GM18873 (cell line): ENCODE data around the gene ABLIM2.

Source experiments
- ATAC-seq: cut with Tn5 transposase; IDR thresholded peaks from one replicate; pipeline ENCODE4 v1.9.1; 2021; ENCODE audit warnings: mild to moderate bottlenecking, moderate library complexity, moderate number of reproducible peaks; ENCODE audit not compliant: unreplicated experiment, low FRiP score

ABLIM2 gene

DNA sequence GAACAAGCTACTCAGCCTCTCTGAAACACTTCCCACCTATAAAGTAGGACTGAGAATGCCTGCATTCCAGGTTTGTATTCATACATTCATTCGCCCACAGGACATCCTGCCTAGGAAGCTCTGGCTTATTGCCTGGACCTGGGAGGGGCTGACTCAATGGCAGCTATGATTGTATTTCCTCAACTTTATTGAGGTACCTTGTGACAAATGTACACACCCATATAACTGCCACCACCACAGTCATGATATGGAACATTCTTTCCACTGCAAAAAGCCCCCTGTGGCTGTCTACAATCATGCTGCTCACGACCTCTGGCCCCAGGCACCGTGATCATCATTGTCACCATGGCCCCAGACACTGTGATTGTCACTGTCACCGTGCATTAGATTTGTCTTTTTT lies 68.3 kb downstream of the ABLIM2 start:
- ATAC-seq: no peak

DNA sequence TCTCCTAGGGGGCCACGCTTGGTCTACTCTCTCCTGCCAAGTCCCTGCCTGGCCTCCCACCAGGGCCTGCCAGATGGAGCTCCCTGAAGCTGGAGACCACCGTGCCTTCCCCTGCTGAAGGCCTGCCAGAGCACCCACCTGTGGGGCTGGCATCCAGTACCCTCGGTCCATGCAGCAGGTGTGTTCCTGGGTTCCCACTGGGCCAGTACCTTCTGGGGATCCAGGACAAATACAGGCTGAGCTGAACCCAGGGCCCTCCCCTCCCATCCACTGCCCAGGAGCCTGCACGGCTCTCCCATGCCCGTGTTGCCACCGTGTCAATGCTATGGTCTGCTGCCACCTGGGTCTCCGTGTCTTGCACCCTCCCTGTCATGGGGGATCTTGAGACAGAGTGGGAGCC lies 68.8 kb downstream of the ABLIM2 start:
- ATAC-seq: no peak

DNA sequence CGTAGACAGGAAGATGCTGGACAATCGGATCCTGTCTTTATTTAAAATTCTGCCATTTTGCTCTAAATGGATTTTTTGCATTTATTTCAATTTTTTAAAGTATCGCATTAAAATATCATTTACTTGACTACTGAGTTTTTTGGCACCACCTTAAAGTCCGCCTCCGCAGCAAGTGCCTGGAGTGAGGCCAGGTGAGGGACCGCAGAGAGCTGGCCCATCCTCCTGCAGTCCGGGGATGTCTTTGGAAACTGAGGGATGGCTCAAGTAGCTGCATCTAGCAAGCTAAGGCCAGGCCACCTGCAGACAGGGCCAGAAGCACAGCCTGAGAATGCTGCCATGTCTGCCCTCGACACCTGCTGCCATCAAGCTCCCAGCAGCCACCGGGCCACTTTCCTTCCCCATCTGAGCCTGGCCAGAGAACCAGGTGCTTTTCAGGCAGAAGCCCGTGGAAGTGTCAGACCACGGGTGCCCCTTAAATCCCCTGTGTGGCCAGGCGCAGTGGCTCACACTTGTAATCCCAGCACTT lies 69.6 kb downstream of the ABLIM2 start:
- no peak for ATAC-seq

DNA sequence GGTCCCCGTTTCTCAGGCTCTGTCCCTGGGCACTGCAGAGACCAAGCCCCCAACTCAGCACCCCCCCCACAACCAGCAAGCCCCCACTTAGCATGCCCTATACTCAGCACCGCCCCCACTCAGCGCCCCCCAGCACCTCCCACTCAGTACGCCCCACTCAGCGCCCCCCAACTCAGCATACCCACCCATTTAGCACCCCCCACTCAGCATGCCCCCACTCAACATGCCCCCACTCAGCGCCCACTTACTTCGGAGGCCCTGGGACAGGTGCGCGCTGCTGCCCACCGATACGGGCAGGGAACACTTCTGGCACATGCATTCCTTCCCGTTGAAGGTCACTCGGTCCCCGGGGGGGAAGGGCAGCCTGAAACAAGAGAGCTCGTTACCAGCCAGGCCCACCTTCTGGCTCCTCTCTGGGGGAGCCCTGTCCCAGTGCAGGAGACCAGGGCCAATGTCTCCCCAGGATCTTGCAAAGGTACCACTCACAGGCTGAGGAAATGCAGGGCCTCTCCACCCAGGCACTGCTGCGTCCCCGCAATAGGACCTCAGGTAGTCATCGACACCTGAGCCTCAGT lies 70.6 kb downstream of the ABLIM2 start:
- no peak for ATAC-seq

DNA sequence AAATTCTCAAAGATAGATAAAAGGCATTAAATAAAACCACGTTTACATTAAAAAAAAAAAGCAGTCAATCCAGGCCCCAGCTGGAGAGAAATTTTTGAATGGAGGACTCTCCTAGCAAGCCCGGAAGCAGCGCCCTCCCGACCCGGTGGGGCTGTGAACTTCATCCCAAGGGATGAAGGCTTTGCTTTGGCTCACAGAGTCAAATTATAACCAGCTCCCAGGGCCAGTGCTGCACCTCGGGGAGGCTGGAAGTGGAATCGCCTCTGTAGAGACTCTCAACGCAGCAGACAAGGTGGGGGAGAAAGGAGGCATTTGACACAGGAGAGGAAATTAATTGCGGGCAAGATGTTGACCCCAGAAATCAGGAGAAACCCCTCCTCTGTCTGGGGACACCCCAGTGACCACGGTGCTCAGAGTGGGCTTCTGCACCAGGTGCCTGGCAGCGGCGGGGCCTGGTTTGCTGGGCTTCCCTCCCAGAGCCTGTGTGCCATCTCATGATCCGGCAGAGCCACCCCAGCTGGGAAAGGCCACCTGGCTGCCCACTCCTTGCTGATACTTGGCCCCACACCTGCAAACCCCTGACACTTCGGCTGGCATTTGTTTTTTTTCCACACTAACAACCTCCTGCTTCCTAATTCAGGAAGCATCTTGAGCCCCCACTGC lies 71.7 kb downstream of the ABLIM2 start:
- no peak for ATAC-seq

DNA sequence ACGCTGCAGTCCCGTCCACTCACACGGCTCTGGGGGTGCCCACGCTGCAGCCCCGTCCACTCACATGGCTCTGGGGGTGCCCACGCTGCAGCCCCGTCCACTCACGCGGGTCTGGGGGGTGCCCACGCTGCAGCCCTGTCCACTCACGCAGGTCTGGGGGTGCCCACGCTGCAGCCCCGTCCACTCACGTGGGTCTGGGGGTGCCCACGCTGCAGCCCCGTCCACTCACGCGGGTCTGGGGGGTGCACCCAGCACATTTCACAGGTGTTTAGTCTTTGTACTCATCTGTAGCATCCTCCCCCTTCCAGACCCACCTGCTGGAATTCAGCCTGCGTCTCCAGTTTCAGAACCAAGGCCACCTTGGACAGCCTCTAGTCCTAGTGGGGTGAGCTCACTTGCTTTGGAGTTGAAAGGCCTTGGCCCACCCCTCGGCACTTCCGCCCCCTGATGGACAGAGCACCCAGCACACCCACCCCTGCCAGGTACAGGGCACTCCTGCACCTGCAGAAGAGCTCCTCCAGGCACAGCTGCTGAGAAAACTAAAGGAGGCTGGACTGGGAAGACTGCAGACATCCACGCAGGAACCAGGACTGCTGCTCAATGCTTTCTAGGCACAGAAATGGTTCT lies 73.0 kb downstream of the ABLIM2 start:
- no peak for ATAC-seq

DNA sequence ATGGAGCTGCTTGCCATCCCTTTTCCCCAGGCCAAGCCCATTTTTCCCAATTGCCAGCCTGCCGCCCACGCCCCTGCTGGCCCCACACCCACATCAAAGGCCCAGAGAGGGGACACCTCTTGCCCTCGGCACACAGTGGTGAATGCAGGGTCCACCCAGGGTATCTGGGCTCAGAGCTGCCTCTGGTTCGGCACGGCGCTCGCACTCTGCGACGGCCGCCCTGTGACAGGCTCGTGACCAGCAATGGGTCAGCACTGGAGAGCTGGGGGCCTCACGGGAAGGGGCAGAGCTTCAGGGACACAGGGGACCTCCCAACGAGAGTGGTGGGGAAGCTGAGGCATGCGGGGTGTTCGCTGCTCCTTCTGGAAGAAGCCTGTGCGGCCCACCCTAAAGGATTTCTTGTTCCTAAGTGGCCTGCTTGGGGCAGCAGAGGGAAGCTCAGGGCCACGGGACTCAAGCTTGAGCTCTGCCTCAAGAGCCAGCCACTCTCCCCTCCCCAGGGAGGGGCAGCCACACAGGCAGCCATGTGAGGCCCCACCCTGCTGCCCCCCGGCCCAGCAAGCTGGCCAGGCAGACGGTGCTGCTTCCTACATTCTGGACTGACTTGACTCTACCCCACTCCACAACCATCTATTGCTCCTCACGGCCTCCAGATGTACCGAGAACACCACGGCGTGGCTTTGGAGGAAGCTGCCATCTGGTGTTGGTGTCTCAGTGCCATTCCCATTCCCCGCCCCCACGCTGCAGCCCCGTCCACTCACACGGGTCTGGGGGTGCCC lies 73.7 kb downstream of the ABLIM2 start:
- no peak for ATAC-seq

DNA sequence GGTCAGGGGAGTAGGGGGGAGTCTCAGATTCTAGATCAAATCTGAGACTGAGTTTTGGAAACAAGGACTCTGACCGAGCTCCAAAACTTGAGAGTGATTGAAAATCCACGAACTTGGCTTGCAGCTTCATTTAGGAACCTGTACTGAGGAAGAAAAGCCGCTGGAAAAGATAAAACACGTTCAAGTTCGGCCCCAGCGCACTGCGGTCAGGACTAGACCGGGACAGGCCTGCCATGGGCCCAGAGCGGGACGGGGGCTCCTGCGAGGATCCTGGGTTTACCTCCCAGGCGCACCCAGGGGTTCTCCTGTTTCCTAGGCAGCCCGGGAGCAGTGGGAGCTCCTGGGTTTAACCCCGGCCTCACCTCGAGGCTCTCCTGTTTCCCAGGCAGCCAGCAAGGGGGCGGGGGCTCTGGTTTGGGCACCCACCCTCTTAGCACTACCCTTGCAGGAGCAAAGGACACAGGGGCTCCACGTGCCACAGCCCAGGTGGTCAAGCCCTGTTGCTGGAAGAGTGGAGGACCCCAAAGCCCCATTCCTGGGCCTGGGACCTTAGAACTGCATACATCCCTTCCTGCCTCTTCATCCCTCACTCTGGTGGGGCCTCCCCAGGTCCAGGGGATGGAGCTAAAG lies 74.5 kb downstream of the ABLIM2 start:
- no peak for ATAC-seq

DNA sequence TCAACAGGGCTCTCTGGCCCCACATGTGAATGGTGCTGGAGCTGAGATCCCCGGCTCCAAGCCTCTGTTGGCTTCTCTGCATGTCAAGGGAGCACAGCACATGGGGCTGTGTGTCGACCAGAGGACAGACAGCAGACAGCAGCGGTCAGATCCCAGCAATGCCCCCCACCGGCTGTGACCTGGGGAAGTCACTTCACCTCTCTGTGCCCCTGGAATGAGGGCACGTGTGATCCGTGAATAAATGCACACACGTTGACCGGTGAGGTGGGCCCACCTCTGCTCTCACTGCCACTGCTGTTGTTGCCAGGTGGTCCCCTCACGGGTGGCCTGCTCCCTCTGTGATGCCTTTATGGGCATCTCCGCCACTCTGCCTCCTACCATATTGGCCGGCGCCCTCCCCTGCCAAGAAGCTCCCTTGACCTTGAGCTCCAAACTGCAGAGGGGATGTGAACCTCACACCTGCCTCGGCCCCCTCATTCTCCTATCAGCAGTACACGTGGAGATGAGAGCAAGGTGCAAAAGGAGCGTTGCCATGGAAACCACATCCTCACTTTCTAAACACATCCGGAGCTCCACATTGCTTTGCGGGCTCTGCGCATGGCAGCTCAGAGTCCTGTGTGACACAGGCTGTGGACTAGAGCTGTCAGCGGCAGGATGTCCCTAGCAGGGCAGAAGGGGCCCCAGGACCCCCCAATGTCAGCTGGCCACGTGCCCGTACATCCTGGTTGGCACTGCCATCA lies 75.4 kb downstream of the ABLIM2 start:
- ATAC-seq: no peak

DNA sequence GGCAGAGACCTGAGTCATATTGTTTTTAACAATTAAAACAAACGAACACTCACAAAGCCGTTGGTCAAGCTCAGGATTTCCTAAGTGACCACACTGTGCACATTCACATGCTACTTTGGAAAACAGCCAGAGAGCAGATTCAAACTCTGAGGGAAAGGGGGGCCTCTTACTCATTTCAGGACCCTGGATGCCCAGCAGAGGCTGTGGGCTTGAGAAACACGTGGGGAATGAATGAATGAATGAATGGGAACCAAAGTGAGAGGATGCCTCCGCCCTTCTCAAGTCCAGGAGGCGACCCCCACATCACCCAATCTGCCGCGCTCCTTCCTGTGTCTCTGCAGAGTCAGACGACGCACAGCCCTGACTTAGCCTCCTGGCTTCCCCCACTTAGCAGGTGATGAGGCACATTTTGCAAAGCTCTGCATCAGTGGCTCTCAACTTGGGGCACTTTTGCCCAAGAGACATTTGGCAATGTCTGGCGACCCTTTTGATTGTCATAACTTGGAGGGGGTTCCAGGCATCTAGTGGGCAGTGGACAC lies 76.0 kb downstream of the ABLIM2 start:
- ATAC-seq: no peak

DNA sequence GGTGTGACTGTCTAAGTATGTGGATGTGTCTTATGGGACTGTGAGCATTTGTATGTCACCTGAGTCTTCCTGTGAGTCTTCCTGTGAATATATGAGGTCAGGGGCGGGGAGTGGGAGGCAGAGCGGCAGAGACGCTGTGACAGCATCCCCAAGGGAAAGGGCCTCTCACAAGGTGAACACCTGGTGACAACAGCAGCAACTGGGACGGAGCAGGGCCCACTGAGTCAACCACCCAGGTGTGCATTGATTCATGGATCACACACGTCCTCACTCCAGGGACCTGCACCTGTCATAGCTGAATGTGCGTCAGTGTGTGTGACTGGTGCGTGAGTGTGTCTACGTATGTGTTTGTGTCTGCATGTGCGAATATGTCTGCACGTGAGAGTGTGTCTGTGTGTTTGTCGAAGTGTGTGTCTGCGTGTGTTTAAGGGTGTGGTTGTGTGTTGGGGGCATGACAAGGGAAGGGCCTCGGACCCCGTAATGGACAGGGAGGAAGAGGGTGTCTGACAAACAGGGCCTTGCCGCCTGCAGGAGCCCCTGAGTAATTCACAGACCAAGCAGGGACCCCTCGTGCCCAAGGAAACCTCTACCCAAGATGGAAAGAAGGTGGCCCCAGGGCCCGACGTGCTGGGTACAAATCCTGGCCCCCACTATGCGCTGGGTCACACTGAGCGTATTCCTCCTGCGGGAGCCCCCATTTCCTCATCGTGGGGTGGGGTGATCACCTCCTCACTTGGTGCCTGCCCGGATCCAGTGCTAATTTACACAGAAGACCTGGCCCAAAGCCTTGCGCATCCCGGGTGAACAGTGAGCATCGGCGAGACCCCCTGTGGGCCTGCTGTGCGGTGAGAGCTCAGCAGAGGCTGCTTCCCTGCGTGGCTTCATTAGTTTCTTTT lies 76.7 kb downstream of the ABLIM2 start:
- ATAC-seq: no peak

DNA sequence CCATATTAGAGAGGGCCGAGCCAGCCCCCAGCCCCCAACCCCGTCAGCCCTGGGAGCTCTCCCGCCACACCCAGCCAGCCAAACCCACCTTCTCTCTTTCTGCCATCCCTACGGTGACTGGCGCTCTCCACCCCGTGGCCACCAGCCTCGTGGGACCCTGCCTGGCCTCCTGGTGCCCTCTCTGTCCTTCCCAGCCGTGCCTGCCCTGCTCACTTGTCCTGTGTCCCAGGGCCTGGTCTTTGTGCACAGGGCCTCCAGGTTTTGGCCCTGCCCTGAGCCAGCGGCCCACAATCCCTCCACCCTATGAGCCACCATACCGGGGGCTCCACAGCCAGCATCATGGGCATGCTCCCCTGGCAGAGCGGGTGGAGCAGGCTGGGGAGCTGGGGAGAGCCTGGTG lies 77.4 kb downstream of the ABLIM2 start:
- ATAC-seq: no peak

DNA sequence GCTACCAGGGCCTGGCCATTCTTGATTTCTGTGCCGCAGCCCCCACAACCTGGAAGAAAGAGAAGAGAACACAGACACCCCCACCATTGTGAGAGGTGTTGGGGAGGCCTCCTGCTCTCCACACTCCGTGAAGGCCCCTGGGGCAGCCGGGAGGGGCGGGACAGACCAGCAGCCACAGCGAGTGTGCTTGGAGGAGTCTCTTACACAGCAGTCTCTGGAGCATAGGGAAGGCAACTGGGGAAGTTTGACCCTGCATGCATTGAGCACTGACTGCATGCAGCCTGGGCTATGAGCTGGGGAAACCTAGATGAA lies 77.9 kb downstream of the ABLIM2 start:
- no peak for ATAC-seq

DNA sequence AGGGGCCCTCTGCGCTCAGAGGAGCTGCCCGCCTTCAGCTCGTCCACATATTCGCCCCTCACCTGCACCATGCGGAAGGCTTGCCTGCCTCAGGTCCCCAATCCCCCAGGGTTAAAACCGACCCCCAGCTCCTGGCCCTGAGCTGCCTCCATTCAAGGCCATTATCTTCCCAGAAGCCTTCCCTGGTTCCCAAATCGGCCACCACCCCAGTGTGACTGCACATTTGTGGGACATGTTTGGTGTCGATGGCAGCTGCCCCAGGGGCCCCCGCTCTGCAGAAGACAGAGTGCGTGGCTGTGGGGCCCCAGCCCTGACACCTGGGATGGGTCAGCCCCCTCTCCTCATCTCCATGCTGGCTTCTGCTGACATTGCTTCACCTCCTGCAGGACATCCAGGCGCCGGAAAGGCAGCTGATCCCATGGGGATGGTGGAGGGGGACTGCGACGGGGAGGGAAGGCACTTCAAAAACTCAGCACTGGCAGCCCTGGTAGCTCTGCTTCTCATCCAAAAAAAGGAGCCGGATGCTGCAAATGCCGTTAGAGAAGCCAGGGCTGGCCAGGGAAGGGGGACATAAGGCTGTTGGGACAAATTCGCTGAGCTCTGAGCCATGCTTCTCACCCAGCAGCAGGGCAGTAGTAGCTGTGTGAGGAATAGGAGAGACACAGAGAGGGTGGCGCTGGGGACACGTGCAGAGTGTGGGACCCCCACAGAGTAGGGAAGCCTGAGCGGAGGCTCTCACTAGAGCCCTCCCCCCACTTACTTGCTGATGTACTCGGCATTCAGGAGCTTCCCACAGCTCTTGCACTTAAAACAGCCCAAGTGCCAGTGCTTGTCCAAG lies 78.5 kb downstream of the ABLIM2 start:
- ATAC-seq: no peak

DNA sequence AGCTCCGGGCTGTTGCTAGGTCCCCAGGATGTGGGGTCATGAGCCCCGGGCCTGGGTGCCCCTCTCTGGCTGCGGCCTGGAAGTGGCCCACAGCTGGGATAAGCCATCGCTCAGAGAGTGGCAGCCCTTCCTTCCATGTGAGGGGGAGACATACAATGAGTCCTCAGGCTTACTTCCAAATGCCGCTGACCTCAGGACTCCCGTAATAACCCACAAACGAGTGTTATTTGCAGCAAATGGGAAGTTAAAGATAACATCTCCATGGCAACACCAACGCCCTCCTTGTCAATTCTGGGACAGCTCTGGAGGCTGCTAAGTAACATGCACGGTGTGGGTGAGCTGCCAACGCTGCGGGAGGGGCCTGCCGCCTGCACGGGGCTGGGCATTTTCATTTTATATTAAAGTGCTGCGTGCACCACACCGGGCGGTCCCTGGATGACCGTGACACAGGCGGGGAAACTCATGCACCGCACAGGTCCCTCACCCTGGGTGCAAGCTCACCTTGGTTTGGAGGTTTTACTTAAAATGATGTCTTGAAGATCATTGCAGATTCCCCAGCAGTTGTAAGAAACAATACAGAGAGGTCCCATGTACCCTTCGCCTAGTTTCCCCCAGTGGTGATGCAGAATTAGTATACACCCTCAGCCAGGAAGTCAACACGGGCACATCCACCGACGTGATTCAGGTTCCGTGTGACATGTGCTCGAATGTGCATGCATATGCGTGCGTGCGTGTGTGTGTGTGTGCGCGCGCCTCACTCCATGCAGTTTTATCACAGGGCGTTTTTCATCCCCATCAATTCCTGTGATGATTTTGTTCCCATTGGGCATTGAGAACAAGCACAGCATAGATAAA lies 79.4 kb downstream of the ABLIM2 start:
- ATAC-seq: no peak

DNA sequence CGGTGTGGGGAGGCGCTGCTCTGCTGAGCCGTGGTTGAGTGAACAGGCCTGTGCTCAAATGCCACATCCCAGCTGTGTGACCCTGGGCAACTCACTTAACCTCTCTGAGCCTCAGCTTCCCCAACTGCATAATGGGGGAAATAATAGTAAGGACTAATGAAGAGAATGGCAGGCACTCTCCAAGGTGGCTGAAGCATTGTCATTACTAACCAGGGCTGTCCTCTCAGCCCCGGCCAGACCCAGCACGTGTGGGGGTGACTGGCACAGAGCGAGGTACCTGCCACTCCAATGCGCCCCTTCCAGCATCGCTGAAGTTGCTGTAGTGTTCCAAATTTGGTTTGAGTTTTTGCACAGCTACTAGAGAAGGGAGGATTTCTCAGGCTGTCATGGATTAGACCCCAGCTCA lies 80.0 kb downstream of the ABLIM2 start:
- no peak for ATAC-seq

DNA sequence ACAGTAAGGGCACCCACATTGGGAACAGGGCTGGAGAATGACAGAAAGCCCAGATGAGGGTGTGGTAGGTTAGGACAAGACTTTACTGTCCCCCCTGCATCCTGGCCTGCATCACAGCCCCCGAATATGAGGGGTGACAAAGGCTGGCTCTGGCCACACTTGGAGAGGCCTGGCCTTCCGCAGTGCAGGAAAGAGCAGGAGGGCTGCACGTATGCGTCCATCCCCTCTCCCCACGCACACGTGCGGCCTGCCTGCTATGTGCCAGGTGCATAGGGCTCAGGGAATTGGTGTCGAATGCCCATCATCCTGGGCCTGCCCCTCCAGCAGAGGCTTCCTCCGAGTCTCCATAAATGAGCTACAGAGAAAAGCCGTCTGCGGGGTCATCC lies 80.5 kb downstream of the ABLIM2 start:
- no peak for ATAC-seq
